ENCODE results near the gene DOCK6.
"Not testable (repeated sequence)": the region's sequence is repeated elsewhere in the genome, so short reads cannot be mapped to it uniquely, and the experiment has no call there.

DOCK6 gene

DNA sequence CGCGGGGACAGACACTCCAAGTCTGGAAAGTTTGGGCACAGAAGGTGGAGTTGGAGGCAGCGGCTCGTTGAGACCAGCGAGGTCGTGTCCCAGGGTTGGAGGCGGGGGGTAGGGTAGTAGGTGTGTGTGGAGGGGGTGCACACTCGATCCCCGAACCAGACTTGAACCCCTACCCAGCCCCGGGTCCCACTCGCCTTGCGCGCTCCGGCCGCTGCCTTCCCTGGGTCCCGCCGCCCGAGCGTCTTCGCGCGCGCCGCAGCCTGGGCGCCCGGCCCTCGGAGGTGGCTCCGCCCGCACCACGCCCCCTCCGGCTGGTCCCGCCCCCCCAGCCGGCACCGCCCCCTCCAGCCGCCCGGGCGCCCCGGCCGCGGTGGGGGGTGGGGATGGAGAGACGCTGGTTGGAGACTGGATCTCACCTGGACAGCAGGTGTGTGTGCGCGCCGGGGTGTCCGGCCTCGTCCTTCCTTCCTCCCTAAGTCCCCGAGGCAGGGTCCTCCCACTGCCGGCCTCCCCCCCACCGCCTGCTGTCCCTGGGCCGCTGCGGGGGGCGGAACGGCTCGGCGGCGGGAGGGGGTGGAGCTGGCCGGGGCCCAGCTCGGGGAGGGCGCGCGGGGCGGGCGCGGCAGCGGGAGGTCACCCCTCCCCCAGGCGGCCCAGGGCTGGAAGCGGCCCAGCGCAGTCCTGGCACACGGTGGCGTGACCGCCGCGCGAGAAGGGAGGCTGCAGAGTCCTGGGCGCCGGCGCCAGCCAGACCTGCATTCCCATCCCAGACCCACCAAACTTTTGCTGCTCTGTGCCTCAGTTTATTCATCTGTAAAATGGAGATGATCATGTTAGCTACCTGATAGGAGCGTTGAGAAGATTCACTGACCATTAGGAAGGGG is 64.8 kb downstream of the DOCK6 start, which contains the start of gene KANK2:
KANK2 (minus strand) TSS at position 255 of the 884 bp plus-strand sequence. CDS start 3,034 bp downstream, outside the sequence.
- DNase-seq (ENCODE audit: low read depth in 1 of 2, low spot score in 1 of 2): peak; percentile 44 to 63

DNA sequence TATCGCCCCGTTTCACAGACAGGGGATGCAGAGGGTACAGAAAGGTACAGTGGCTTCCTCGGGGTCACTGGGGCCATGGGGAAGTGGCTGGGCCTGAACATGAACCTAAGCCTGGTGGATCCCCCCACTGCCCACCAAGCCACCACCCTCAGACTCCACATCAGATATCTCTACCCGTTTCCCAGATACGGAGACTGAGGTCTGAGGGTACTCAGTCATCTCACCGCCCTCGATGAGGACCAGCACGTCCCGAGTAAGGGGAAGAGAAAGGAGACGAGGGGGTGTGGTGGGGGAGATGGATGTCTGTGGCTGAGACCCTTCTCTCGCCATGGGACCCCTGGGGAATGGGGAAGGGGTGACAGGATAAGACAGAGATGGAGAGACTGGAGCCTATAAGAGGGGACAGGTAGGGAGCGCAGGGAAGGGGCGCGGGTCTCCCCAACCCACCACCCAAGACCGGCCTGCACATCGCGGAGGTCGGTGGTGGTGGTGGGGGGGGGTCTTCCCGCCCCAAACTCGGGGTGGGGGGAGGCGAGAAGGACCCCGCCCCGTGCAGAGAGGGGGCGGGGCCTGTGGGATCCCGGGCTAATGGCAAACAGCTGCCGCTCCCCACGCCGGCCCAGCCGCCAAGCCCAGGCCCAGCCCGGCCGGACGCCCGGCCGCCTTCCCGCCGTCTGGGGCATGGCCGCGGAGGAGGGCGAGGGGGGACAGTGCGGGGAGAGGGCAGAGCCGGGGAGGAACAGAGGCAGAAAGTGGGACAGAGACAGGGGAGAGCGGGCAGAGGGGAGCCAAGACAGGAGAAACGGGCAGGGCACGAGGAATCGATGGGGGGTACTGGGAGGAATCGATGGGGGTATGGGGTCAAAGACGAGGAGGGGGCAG is 65.7 kb downstream of the DOCK6 start:
- DNase-seq (ENCODE audit: low read depth in 1 of 2, low spot score in 1 of 2): no peak

DNA sequence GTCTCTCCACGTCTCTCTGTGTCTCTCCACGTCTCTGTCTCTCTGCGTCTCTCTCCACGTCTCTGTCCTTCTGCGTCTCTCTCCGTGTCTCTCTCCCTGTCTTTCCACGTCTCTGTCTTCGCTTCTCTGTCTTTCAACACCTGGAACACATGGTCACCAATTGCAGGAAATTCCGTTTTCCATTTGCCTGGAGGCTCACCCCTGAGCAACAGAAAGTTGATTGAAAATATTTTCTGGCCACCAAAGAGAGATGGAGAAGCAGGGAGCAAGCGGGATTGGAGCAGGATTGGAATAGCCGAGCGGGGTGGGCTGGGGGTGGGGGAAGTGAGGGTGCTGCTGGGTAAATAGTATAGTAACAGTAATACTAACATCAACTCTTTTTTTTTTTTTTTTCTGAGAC is 66.6 kb downstream of the DOCK6 start:
- DNase-seq (ENCODE audit: low read depth in 1 of 2, low spot score in 1 of 2): no peak

DNA sequence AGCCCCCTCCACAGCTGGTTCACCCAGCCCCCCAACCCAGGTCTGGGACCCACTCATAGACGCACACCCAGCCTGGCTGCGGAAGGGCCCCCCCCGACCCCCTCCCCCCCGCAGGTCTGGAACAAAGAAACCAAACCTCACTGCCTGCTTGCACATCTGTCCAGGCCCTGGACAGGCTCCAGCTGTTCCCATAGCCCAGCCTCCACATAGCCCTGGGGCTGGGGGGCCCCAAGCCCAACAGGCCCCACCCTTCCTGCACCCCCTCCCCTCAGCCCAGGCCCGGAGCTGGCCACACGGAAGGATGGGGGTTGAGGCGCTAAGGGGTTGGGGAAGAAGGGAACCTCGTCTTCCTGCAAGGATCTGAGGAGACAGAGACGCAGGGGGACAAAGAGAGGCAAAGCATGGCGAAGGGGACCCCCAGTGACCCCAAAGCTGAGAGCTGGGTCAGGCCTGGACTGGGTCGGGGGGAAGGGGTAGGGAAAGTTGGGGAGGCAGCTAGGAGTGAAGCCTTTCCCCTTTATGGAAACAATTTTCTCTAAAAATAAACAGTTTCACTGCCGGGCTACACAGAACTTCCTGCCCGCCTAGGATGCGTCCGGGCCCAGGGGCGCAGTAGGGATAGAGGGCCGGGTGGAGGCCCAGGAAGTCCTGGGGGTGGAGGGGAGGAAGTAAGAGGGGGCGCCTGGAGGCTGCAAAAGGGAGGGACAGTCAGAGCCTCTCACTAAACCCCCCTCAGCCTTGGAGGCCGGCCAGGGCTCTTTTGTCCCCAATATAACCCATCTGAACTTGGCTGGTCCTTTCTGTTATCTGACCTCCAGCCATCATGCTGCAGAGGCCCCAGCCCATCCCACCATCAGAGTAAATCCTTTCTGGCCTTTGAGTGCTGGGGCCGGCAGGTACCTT is 67.4 kb downstream of the DOCK6 start:
- DNase-seq (ENCODE audit: low read depth in 1 of 2, low spot score in 1 of 2): no peak

DNA sequence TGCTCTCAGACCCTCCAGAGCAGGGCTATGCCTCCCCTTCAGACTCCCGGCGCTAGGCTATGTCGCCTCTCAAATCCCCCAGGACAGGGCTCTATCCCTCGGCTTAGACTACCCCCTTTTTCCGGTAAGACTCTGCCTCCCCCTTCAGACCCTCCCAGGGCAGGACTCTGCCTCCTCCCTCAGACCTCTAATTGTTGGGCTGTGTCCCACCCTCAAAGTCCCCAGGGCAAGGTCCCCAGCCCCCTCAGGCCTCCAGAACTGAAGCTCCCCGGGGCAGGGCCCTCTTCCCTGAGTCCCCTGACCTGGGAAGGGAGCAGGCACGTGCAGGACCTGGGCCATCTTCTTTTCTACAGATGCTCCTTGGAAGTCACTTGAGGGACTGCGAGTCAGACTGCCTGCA is 68.2 kb downstream of the DOCK6 start:
- no peak for DNase-seq (ENCODE audit: low read depth in 1 of 2, low spot score in 1 of 2)

DNA sequence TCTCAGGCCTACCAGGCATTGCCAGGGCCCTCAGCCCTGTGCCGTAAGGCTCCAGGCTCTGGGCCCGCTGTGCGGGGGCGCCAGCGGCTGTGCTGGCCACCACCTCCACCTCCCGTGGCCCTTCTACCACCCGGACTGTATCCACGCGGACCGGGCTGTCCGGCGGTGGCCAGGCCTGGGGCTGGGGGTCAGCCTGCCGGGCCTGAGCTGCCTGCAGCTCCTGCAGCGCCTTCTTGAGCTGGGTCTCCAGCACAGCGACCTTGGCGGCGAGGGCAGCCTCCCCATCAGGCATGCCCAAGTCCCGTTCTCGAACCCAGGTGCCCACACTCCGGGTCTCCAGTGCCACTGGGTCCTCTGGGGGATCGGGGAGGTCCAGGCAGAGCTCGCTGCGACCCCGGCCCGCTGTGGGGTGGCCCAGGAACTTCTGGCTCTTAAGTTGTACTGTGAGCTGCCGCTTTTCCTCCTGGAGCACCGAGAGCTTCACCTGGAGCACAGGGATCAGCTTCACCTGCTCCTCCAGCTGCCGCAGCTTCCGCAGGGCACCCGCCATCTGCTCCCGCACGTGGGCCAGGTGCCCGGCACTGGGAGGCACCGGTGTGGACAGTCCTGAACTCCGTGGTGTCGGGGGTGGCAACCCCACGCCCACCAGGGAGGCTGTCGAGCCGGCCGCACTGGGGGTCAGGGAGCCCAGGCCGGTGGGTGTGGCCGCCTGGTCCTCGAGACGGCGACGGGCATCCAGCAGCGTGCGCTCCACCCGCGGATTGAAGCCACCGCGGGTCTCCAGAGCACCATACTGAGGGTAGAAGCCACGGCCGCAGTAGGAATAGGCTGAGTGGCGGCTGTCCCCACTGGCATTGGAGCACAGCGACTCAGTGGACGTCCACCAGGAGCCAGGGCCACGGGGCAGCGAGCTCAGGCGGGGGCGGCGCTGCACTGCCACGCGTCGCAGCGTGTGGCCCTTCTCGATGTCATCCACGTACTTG is 69.1 kb downstream of the DOCK6 start:
- DNase-seq (ENCODE audit: low read depth in 1 of 2, low spot score in 1 of 2): no peak

DNA sequence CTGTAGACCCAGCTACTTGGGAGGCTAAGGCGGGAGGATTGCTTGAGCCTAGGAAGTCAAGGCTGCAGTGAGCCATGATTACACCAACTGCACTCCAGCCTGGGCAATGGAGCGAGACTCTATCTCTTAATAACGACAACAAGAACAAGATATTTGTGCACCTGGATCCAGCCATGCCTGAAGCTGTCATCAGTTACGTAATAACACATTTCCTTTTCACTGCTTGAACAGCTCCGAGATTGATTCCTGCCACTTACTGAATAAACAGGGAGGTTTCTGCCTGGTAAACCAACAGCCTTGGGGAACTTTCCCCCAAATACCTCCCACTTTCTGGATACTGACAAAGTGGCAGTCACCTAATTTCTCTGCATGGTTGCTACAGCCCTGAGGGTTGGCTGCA is 70.4 kb downstream of the DOCK6 start:
- DNase-seq (ENCODE audit: low read depth in 1 of 2, low spot score in 1 of 2): no peak

DNA sequence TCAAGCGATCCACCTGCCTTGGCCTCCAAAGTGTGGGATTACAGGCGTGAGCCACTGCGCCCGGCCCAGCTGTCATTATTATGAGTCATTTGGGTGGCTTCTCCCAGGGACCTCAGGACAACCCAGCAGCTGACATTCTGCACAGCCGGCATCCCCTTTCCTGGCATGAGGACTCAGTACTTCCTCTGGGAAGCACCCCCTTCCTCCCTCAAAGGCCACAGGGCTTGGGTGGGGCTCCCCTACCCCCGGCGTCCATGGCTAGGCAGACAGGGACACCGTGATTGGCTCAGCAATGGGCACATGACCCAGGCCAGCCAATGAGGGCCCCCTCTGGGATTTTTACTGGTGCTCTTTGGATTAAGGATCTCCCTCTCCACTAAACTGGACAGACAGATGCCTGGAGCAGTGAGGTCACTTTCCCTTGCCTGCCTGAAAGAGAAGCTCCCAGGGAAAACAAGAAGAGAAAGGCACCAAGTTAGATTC is 71.0 kb downstream of the DOCK6 start:
- no peak for DNase-seq (ENCODE audit: low read depth in 1 of 2, low spot score in 1 of 2)

DNA sequence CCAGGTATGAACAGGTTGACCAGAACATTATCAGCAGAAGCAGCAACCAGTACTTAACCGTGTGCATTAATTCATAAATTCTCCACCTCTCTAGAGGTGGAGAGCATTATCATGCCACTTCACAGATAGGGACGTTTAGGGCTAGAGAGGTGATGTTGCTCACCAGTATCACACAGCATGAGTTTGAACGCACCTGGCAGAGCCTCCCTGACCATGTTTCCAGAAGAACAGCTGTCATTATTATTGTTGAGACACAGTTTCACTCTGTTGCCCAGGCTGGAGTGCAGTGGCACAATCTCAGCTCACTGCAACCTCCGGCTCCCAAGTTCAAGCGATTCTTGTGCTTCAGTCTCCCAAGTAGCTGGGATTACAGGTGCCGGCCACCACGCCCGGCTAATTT is 71.8 kb downstream of the DOCK6 start:
- DNase-seq (ENCODE audit: low read depth in 1 of 2, low spot score in 1 of 2): no peak

DNA sequence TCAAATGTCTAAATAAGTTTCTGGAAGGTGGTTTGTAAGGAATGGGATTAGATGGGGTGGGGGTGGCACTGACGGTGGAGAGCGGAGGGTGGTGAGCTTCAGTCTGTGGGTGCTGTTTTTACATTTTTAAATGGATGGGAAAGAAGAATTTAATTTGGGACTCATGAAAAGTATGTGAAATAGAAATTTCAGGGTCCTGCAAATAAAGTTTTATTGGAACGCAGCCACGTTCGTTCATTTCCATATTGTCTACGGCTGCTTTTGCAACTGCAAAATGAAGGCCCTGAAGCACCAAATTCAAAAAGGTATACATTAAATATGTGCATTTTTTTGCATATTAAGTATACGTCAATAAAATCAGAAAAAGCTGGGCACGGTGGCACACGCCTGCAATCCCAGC is 74.9 kb downstream of the DOCK6 start:
- DNase-seq (ENCODE audit: low read depth in 1 of 2, low spot score in 1 of 2): no peak

DNA sequence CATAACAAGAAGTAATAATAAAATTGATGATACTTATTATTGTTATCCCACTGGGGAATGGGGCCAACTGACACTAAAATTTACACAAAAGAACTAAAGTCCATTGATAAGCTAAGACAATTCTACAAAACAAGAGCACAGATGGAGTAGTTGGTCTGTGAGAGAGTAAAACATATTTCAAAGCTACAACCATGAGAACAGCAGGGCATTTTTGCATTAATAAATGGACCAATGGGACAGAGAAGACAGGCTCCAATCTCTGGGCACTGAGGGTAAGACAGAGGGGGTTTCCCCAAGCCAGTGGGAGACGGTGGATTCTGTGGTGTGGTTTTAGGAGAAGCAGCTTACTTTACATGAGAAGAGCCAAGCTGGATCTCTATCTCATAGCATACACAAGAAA is 79.3 kb downstream of the DOCK6 start:
- no peak for DNase-seq (ENCODE audit: low read depth in 1 of 2, low spot score in 1 of 2)

DNA sequence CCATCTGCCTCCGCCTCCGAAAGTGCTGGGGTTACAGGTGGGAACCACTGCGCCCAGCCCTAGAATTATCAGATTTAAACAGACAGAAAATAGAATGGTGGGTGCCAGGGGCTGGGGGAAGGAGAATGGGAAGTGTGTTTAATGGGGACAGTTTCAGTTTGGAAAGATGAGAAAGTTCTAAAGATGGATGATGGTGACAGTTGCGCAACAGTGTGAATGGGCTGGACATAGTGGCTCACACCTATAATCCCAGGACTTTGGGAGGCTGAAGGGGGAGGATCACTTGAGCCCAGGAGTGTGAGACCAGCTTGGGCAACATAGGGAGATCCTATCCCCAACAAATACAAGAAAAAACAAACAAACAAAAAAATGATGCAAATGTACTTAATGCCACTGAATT is 80.8 kb downstream of the DOCK6 start:
- no peak for DNase-seq (ENCODE audit: low read depth in 1 of 2, low spot score in 1 of 2)

DNA sequence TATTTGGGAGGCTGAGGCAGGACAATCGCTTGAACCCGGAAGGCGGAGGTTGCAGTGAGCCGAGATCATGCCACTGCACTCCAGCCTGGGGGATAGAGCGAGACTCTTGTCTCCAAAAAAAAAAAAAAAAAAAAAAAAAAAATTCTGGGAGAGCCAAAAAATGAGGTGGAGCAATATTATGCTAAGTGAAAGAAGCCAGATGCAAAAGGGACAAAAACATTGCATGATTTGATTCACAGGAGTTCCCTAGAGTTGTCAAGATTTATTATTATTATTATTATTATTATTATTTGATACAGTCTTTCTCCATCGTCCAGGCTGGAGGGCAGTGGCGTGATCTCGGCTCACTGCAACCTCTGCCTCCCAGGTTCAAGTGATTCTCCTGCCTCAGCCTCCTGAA is 81.3 kb downstream of the DOCK6 start:
- not testable (repeated sequence) for DNase-seq (ENCODE audit: low read depth in 1 of 2, low spot score in 1 of 2)

DNA sequence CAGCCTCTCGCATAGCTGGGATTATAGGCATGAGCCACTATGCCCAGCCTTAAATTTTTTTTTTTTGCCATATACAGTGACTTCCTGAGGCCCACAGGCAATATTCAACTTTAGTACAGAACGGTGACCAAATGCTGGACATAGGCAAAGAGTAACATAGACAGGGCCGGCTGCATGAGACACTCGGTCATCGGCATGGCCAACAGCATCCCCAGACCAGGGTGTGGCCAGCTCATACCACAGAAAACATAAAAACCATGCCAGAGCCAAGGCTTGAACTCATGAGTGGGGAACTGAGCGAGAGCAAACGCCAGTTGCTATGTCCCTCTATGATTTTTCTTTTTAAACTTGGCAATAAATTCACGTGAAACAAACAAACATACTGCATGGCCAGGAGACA is 82.0 kb downstream of the DOCK6 start:
- no peak for DNase-seq (ENCODE audit: low read depth in 1 of 2, low spot score in 1 of 2)

DNA sequence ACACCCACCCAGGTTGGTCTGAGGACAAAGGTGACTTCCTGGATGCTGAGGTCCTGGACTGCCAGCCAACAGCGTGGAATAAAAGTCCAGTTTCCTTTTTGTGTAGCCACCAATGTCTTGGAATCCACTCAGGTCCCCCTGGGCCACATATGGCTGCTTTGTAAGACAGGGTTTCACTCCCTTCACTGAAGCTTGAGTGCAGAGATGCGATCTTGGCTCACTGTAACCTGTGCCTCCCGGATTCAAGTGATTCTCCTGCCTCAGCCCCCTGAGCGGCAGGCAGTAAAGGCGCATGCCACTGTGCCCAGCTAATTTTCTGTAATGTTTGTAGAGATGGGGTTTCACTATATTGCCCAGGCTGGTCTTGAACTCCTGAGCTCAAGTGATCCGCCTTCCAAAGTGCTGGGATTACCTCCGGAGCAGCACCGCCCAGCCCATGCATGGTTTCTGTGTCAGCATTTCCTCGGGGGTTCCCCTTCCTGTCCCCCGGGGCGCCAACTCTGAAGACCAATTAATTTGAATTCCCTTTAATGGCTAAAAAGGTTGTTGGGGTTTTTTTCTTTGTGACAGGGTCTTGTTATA is 82.5 kb downstream of the DOCK6 start:
- no peak for DNase-seq (ENCODE audit: low read depth in 1 of 2, low spot score in 1 of 2)

DNA sequence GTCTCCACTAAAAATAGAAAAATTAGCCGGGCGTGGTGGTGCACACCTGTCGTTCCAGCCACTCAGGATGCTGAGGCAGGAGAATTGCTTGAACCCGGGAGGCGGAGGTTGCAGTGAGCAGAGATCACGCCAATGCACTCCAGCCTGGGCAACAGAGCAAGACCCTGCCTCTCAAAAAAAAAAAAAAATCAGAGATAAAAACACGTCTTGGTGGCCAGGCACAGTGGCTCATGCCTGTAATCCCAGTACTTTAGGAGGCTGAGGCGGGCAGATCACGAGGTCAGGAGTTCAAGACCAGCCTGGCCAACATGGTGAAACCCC is 83.2 kb downstream of the DOCK6 start:
- DNase-seq (ENCODE audit: low read depth in 1 of 2, low spot score in 1 of 2): not testable (repeated sequence)

DNA sequence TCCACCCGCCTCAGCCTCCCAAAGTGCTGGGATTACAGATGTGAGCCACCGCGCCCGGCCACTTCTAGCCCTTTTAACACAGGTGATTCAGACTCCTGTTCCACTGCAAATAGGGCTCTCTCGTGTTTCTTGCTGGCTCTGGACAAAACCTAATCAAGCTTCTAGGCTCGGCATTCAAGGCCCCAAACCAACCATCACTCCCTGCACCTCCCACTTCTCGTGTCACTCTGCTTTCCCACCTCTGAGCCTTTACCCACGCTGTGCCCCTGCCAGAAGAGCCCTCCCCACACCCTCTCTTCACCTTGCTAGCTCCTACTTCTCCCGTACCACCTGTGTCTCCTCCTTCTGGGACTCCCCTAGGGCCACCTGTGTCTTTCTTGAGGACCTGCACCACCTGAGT is 84.7 kb downstream of the DOCK6 start:
- DNase-seq (ENCODE audit: low read depth in 1 of 2, low spot score in 1 of 2): no peak

DNA sequence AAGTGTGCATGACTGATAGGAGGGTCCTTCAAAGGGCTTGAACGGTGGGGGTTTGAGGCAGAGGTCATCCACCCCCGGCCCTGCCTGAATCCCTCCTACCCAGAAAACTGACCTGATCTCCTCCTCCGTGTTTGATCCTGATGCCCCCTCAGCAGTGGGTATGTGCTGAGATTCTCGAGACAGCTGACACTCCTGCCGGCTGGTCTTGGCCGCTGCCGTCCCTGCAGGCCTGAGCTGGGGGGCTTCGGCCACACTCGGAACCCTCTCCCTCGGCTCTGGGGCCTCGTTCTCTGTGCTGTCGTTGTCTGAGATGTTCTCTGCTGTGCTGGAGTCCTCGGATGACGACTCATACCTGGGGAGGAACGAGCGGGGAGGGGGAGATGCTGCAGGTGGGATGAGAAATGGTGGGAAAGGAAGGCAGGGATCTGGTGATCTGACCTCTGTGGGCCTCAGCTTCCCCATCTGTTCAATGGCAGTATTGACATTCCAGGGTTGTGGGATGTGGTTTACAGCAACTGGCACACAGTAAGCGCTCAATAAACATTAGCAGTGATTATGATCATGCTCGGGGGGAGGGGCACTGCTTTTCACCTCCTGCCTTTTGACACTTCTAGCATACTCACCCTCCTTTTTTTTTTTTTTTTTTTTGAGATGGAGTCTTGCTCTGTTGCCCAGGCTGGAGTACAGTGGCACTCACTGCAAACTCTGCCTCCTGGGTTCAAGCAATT is 85.7 kb downstream of the DOCK6 start:
- no peak for DNase-seq (ENCODE audit: low read depth in 1 of 2, low spot score in 1 of 2)

DNA sequence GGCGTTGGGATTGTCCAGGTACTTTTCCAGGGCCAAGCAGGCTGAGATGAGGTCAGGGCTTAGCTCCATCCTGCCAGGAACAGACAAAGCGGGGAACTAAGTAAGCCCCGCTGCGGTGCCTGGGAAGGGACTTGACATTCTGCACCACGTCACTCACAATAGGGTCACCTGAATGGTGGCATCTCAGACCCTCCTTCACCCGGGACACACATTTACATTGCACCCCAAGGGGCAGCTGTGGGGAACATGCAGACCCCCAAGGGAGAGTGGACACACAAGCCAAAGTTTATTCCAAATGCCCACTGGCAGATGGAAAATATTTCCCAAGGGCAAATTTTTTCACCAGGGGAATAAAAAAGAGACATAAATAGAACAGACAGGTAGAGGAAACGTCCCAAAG is 86.4 kb downstream of the DOCK6 start:
- no peak for DNase-seq (ENCODE audit: low read depth in 1 of 2, low spot score in 1 of 2)
